SKM-1 (cell line): Measurements from ENCODE around the gene SLC6A2.

ENCODE experiments used
- DNase-seq: peaks from one replicate; lab custom pipeline; 2025; ENCODE audit not compliant: unreplicated experiment; lab: John Stamatoyannopoulos, UW

The SLC6A2 gene

GRCh38 chr16:55647343-55647742 lies 8.4 kb upstream of the SLC6A2 start:
- no peak for DNase-seq

- no peak for DNase-seq
Measured at GRCh38 chr16:55647798-55648197, 8.0 kb upstream of the SLC6A2 start.

GRCh38 chr16:55651841-55652824 lies 3.7 kb upstream of the SLC6A2 start:
- no peak for DNase-seq

DNA sequence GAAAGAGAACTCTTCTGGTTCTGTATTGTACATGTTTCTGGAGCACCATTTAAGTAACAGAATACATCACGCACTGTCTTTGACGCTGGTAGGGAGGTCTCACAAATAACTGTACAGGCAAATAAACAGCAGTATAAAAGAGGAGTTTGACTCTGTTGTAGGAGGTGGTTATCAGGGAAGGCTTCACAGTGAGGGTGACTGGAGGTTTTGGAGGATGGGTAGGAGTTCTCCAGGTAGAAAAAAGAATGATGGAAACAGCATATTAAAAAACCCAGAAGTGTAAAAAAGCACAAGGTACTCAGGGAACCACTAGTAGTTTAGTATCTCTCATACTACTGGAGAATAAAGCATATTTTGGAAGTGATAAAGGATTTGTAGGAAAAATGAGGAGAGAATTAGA lies 2.7 kb upstream of the SLC6A2 start:
- no peak for DNase-seq

- no peak for DNase-seq
Measured at GRCh38 chr16:55655381-55655896, 349 bp upstream of the SLC6A2 start.

GRCh38 chr16:55656691-55657092 lies 904 bp downstream of the SLC6A2 start:
- no peak for DNase-seq

- DNase-seq: no peak
Measured at GRCh38 chr16:55657616-55658015, 1.8 kb downstream of the SLC6A2 start.

DNA sequence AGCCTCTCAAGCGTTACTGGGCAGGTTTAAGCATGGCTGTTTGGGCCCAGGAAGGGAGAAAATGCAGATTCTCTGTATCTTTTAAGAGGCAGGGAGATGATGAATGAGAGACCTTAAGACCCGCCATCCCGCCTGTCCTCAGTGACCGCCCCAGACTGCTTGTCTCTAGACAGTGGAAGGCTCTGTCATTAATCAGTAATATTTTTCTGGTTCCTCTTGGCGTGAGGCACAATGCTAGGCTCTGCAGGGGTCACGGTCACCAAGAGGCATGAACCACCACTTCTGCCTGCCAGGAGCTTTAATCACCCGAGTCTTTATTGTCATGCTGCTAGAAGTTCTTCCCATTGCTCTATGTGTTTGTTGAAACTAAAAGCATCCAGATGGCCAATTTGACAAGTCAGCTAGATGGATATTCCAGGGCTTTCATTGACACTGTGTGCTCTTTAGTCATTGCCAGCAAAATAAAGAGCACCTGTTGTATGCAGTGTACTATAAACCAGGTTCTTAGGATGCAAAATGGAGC lies 3.2 kb downstream of the SLC6A2 start:
- DNase-seq: no peak

- DNase-seq: no peak
Measured at GRCh38 chr16:55660026-55660425, 4.2 kb downstream of the SLC6A2 start.

GRCh38 chr16:55660828-55661227 lies 5.0 kb downstream of the SLC6A2 start:
- DNase-seq: no peak

GRCh38 chr16:55661941-55662643 lies 6.3 kb downstream of the SLC6A2 start:
- DNase-seq: no peak

- DNase-seq: no peak
Measured at GRCh38 chr16:55662644-55663031, 6.8 kb downstream of the SLC6A2 start.

- DNase-seq: no peak
Measured at GRCh38 chr16:55663225-55663624, 7.4 kb downstream of the SLC6A2 start.

DNA sequence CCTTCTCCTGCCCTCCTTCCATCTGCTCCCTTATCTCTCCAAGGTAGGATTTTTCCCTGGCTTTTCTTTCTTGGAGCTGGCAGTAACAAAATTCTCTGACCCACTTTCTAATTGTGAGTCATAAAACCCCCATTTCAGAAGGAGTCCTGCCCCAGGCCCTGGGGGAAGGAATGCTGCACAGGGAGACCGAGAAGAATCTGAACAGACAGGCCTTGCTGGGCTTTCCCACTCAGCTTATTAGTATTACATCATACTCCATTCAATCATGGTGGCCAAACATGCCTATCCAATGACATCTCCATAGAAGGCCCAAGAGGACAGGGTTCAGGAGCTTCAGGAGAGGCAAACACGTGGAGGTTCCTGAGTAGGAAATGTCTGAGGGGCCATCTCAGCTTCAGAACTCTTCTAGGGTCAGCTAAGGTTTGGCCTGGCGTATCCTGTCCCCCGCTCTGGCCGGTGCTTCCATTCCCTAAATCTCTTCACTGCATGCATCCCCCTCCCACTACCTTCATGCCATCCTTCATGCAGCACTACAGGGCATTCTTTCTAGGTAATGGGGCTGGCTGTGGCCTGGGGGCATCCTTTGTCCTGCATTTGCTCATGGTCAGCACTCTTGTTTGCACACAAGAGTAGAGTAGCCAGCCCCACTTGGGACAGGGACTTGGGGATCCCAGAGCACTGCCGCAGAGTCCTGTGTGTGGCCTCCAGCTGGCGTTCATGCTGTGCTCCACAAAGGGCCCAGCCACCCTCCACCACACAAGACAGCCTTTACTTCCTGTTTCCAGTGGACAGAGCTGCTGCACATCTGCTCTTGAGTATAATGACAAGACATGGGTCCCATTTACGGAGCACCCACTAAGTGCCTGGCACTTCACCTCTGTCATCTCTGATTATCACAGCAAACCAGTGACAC lies 8.2 kb downstream of the SLC6A2 start:
- no peak for DNase-seq

DNA sequence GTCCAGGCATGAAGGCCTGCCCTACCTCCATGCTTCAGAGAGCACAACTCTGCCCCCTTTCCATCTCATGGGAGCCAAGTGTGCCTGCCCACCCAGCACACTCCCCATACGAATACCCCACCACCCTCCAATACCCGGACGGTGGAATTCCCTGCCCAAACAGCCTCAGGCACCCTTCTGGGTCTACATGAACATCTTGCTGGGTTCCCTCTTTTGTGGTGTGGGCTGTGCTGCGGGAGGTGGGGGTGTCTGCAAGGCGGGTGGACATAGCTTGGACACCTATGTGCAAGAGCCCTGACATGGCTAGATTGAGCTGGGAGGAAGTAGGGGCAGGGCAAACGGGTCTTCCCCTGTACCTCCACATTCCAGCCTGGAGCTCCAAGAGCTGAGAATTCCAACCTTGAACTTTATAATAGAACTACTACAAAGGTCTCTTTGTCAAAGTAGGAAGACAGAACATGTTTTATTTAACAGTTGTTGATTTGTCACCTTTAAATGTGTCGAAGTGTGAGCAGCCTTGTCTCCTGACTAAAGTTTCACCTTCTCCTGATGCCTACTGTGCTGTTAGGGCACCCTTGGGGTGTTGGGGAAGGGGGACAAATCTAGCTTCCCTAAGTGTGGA lies 9.1 kb downstream of the SLC6A2 start:
- no peak for DNase-seq

GRCh38 chr16:55665511-55665910 lies 9.7 kb downstream of the SLC6A2 start:
- no peak for DNase-seq

DNA sequence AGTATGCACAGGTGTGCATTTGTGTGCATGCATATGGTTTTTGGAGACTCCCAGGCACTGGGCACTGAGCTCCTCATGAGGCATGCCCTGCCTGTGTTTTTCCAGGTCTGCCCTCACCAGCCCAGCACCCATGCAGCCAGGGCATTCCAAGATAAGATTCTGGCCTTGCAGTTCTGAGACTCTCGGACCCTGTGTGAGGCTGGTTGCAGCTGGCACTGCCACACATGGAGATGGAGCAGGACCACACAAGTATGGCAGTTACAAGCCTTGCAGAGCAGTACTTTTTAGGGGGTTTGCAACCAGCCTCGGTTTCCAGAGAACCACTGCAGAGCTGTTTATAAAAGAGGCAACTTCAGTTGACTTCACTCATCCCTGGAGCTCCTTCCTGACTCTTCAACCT lies 10.2 kb downstream of the SLC6A2 start:
- no peak for DNase-seq

DNA sequence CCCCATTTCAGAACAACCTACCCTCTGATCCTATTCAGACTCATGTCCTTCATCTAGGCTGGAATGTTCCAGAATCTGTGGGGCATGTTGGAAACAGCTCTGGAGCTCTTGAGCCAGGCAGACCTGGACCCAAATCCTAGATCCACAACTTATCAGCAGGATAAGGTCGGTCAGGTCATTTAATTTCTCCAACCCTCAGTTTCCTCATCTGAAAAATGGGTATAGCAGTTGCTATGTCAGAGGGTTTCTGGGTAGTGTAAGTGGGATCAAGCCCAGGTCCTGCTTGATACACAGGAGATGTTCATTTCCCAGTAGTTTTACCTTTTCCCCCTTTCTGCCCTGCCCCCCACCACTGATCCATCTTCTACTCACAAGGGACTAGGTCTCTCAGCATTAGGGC lies 12.0 kb downstream of the SLC6A2 start:
- DNase-seq: no peak

DNA sequence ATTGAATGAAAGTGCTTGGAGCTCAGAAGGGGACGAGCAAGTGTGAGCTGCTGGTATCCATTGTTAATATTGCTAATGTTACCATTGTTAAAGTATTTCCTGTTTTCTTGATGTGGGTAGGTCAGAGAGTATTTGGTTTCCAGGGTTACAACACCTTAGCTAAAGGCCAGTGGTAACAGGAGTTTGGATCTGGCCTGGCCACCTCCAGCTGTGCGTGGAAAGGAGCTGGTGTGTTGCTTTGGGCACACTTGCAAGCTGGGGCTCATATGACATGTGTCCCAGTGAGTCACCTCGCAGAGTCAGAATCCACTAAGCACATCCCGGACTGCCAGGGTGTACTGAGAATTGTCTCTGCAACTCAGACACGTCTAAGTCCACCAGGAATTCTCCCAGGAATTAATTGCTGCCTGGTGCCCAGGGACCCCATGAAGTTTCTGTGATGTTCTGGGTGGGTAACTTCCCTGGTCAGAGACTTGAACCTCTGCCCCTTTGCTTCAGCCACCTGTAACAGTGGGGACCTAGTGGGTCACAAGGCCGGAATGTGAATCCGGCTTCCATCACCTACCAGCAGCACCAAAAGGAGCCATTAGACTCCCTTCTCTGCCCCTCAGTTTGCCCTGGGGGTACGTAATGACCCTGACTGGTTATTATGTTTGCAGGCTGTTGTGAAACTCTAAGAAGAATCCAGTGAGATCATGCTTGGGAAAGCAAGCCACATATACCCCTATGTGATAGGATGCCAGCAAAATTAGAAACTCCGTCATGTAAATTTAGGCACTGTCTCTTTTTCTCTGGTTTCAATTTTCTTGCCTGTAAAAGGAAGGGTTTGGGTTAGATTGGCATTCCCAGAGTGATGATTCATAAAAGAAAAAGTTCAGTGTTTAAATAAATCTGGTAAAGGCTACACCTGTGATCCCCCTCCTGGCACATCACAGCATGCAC lies 12.8 kb downstream of the SLC6A2 start:
- no peak for DNase-seq
